Erythroblast (primary cell): ENCODE data around the gene UNC93A.

Source experiments
- GATA1 ChIP-seq: IDR thresholded peaks from 2 replicates; pipeline ENCODE4 v1.6.1; 2011; ENCODE audit warnings: low read depth, mild to moderate bottlenecking, control low read depth, low read length, moderate library complexity
- POLR2A ChIP-seq: IDR thresholded peaks from 2 replicates; pipeline ENCODE4 v1.6.1; 2011; ENCODE audit warnings: mild to moderate bottlenecking, low read length

- TF ChIP-seq POLR2A: no peak
- no peak for TF ChIP-seq GATA1
These were observed 47.5 kb downstream of the UNC93A start for GRCh38 chr6:167338541-167339117.
